GM19240 (cell line): ENCODE results near the gene FAIM2.

Experiments
- DNase-seq: peaks from one replicate; pipeline ENCODE4 v3.0.0; 2011; ENCODE audit warnings: low spot score; ENCODE audit not compliant: insufficient read length

FAIM2 gene

GRCh38 chr12:49917788-49918173, 14.1 kb upstream of the FAIM2 start:
- DNase-seq = no peak

DNA sequence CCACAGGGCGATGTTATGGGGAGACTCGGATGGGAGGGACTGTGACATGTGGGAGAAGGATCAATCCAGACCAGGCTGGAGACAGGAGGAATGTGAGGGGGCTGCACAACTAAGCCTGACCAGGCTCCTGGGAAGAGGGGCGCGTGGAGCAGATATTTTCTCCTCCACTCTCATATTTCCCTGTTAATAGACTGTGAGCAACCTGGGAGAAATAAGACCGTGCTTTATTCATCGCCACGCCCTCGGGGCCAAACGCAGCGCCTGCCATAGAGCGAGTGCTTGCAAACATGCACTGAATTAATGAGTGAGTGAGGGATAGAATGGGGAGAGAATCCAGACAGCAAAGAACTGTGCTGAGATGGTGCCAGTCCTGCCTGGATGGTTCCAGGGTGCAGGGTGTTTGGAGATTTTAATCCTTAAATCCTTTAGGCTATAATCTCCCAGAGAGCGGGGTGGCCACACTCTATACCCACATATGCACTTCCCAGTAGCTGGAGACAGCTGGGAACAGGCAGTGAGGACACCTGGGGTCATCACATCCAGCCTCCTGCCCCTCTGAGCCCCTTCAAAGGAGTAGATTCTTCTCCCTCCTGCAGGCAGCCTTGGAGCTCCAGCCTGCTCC, 13.6 kb upstream of the FAIM2 start:
- no peak for DNase-seq

DNA sequence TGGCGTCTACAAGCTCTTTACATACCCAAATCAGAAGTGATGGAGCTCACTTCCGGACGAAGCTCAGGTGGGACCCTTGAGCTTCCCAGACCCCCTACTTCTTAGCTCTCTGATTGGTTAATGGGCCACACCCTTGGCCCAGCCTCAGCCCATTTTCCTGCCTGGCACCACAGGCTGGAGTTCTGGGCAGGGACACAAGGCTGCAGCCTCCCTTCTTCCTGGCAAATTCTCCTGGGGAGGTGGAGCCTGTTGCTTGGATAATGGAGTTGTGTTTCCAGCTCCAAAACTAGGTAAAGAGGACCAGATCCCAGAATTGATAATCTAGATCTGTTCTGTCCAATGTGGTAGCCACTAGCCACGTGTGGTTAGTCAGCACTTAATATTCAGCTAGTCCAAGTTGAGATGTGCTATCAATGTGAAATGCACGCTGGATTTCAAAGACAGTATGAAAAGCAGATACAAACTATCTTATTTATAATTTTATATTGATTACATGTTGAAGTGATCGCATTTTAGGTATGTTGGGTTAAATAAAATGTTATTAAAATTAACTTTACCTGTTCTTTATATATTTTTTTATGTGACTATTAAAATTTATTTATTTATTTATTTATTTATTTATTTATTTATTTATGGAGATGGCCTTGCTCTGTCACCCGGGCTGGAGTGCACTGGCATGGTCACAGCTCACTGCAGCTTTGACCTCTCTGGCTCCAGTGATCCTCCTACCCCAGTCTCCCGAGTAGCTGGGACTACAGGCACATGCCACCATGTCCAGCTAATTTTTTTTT, 12.6 kb upstream of the FAIM2 start:
- no peak for DNase-seq

DNA sequence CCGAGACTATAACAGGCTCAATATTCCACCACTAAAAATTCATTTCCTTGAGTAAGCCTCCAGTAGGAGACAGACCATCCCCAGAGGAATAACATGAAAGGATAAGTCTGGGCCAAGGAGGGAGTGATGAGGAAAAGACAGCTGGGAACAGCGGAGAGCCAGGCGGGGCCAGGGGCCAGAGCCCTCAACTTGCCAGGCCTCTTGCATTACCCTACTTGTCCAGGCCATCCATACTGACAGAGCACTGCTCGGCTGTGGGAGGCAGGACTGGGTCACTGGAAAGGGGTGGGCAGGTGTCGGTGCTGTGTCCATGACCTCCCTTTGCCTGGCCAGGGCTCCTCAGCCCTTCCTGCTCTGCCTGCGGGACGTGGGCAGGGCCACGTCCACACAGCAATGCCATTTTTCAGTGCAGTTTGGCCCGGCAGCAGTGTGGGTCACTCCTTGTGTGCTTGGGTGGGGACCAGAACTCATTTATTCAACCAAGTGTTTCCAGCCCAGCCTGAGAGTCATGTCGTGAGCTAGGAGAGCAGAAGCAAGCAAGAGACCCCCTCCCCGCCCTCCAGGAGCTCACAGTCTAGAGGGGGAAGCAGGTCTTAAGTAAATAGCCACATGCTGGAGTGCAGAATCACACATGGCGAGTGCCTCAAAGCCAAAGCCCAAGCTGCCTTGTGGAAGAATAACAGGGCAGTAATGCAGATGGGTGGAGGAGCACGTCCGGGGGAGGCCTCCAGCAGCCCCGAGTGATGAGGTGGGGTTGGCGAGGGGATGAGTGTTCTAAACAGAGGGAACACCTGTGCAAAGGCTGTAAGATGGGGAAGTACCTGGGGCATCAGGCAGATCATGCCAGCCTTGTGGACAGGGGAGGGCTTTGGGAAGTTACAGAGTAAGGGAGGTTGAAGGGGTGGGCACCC, 8.9 kb upstream of the FAIM2 start:
- no peak for DNase-seq

- DNase-seq = no peak
These were observed 7.5 kb upstream of the FAIM2 start for GRCh38 chr12:49911213-49911605.

DNA sequence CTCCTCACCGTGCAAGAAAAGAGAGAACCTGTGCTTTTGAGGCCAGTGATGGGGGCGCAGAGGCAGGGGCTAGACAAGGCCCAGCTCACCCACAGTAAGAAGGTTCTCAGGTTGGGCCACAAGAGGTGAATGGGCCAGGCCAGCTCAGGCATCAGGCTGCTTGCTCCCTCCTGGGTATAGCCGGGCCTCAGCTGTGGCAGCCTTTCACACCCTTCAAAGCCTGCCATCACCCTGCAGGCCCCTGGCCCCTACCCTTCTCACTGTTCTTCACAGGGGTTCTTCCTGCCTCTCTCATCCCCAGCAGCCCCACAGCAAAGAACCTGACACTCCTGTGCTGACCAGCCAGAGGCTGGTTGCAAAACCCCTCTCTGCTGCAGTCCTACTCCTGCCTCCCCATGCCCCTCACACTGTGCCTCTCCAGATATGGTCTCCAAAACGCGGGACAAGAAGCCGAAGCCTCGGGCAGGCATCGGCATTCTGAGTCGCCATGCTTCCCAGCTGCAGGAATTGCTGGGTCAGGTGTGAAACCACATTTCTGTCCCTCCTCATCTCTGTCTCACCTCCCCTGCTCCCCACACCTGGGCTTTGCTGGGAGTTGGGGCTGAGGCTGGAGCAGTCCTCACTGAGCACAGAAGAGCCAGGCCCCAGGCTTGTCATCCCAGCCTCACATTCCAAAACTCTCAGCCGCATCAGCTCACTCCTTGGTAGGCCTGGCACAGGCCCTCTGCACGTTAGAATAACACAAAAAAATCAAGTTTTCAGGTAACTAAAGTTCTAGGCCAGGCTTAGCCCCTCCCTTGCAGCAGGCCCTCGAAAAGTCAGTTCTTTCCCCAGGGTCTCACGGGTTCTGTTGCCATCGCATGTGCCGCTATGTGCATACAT, 6.9 kb upstream of the FAIM2 start:
- DNase-seq = no peak

GRCh38 chr12:49909826-49910225, 6.1 kb upstream of the FAIM2 start:
- DNase-seq = no peak

GRCh38 chr12:49909356-49909755, 5.7 kb upstream of the FAIM2 start:
- DNase-seq = no peak

DNA sequence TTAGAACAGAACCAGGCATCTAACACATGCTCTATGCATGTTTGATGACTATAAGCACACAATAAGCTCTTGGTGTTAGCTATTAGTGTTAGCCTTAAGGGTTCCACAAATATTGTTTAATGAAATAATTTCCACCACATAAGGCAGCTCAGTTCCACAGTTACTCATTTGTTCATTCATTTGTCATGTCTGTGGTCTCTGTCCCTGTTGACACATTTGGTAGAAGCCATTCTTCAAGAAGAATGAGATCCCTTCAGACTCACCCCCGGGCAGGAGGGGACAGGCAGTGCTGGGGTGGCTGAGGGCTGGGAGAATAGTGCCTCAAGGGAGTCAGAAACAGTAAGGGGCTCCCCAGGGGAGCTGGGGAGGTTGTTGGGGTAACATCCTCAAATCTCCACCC, 3.7 kb upstream of the FAIM2 start:
- DNase-seq = no peak

GRCh38 chr12:49905718-49906314, 2.1 kb upstream of the FAIM2 start:
- no peak for DNase-seq

DNA sequence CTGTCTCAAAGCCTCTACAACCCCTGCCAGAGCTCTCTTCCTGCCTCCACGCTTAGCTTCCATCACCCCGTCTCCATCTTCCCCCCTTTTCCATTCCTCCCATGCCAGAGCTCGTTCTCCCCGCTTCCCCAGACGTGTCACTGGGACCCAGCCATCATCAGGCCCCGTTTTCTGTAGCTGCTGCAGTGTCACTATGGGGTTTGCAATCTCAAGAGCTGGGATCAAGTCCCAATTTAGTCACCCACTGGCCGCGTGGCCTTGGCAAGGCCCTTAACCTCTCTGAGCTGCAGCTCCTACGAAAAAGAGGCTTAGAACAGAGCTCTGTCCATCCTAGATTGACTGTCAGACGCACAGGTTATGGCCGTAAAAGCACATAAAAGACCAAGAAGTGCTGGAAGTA, 901 bp upstream of the FAIM2 start:
- no peak for DNase-seq

- DNase-seq = no peak
These were observed 375 bp downstream of the FAIM2 start for GRCh38 chr12:49903351-49903699.

DNA sequence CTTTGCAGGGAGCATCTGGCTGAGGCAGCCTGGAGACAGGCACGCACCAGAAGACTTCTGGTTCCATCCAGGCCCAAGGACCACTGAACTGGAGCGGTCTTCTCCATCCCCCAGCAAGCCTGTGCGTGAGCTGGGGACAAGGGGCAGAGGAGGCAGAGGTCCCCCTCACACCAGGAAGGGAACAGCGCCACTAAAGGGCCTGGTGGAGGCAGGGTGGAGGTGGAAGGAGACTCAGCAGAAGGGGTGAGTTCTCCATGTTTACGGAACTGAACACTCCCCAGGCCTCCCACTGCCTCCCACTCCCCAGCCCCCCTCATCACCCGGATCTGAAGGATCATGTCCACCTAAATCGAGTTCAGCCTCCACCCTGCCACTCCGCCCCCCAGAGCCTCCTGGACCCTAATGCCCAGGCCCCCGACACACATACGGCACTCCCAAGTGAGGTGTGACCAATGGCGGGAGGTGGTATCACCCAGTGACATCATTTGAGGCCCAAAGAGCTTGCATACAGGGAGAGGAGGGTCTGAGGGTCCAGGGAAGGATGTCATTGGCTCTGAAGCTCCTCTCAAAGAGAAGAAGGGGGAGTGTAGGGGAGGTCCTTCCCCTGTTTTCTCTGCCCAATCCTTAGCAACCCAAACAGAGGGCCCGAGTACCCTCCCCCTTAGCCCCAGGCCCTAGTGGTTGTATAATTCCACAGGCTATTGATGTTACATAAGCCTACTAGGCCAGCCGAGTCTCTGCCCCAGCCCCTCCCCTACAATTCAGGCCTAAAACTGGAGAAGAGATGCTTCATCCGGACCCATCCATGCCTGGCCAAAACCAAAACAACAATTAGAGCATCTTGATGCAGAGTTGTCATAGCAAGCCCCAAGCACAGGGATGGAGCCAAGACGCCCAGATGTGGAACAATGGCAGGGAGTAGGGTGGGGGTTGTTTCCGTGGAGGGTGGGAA, 1.0 kb downstream of the FAIM2 start:
- DNase-seq = no peak

- no peak for DNase-seq
These were observed 1.7 kb downstream of the FAIM2 start for GRCh38 chr12:49901986-49902385.

DNA sequence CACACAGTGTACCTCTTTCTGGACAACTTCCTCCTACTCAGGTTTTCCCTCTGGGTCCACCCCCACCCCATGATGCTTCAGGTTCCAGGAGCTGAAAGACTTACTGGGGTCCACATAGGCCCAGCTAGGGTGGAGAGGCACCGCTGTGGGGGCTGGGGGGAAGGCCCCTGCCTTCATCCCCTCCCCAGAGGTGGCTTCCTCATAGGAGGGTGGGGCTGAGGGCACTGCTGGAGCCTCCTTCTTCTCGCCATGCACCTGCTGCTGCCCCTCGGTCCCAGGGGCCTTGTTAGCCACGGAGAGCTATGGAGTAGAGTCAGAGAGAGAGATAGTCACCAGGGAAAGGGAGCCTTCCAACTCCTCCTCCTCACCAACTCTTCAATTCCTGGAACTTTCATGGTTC, 2.7 kb downstream of the FAIM2 start:
- no peak for DNase-seq

DNA sequence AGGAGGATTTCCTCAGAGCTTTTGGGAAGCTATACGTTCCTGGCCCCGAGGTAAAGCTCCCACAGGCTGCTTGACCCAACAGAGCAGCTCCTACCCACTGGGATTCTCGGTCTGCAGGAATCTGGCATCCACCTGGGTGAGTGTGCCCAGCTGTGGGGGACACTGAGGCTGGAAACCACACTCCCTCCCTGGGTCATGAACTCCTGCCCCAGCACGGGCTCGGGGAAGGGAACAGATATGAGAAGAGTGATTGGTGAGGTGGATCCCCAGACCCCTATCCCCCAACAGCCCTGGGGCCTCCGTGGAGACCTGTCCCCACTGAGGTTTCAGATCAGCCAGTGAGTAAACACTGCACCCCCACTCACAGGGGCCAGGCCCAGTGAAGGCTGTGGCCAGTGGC, 3.3 kb downstream of the FAIM2 start:
- no peak for DNase-seq

DNA sequence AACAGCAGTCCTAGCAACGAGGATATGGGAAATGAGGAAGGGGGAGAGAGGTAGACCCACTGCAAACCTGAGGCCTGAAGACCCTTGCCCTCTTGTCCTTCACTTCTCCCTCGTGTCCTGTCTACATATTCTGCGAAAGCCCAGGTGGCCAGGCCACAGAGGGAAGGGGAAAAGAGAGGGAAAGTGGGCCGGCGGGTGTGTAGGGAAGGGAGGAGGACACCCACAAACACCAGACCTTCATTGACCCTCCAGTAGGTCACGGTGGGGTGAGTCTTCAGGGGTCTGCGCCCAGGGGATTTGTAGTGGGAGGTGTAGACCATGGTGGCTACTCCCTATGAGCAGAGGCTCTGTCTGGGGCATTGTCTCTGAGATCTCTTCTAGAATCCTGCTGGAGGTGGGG, 3.8 kb downstream of the FAIM2 start:
- DNase-seq = no peak

DNA sequence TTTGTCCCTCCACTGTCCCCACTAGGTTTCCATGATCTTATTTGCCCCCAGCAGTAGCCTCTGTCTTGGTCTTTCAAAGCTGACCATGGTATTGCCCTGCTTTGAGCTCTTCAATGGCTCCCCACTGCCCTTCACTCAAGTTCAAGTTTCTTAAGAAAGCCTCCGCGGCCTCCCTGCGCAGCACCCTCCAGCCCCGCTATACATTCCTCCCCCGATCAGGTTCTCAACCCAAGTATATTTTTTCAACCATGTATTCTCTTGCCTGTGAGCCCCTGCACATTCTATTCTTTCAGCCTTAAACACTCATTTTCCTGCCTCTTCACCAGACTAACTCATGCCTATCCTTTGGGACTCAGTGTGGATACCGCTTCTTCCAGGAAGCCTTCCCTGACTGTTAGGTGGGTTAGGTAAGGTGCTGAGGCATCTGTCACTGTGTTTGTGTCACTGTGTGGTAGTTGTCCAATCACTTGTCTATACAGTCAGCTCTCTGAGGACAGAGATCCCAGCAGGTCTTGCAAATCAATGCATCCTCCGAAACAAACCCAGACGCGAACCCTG, 4.3 kb downstream of the FAIM2 start:
- DNase-seq = no peak

DNA sequence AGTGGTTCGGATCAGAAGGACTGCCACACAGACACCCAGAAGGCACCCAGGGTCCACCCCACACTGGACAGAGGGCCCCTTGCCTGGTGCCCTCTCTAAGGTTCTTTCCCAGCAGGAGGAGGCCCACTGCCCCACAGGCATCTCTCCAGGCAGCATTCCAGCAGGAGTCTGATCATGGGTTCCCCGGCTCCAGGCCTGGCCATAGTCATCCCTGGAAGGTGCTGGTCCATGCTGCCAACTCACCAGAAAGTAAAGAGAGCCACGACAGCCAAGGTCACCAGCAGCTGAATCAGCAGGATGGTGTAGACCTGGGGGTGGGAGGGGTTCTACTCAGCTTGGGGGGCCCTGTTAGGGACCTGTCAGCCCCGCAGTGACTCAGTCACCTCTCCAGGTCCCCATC, 6.4 kb downstream of the FAIM2 start:
- no peak for DNase-seq

- DNase-seq = no peak
These were observed 7.9 kb downstream of the FAIM2 start for GRCh38 chr12:49895773-49896172.
